HG03196 (cell line): ENCODE data around the gene CLIC4.
"Not testable (repeated sequence)": the region's sequence is repeated elsewhere in the genome, so short reads cannot be mapped to it uniquely, and the experiment has no call there.

Experiments used
- ATAC-seq: cut with Tn5 transposase; IDR thresholded peaks from one replicate; pipeline ENCODE4 v1.9.1; 2021; ENCODE audit not compliant: unreplicated experiment

CLIC4 gene

GRCh38 chr1:24717887-24718650 is 27.2 kb upstream of the CLIC4 start:
- no peak for ATAC-seq

- no peak for ATAC-seq
Observed at GRCh38 chr1:24720152-24720551, 25.1 kb upstream of the CLIC4 start.

- no peak for ATAC-seq
Observed at GRCh38 chr1:24721533-24721932, 23.7 kb upstream of the CLIC4 start.

GRCh38 chr1:24722073-24723035 is 22.9 kb upstream of the CLIC4 start:
- ATAC-seq = not testable (repeated sequence)

GRCh38 chr1:24724345-24725208 is 20.7 kb upstream of the CLIC4 start:
- ATAC-seq = no peak

GRCh38 chr1:24725209-24725651 is 20.0 kb upstream of the CLIC4 start:
- ATAC-seq = no peak

- no peak for ATAC-seq
Observed at GRCh38 chr1:24726741-24727140, 18.5 kb upstream of the CLIC4 start.

GRCh38 chr1:24727501-24728216 is 17.6 kb upstream of the CLIC4 start:
- peak; percentile 81 for ATAC-seq

- no peak for ATAC-seq
Observed at GRCh38 chr1:24728982-24729381, 16.3 kb upstream of the CLIC4 start.

- no peak for ATAC-seq
Observed at GRCh38 chr1:24732186-24732885, 12.9 kb upstream of the CLIC4 start.

GRCh38 chr1:24733342-24733741 is 11.9 kb upstream of the CLIC4 start:
- not testable (repeated sequence) for ATAC-seq

GRCh38 chr1:24735156-24735508 is 10.1 kb upstream of the CLIC4 start:
- no peak for ATAC-seq

- ATAC-seq = no peak
Observed at GRCh38 chr1:24735509-24736375, 9.5 kb upstream of the CLIC4 start.

GRCh38 chr1:24737368-24738117 is 7.7 kb upstream of the CLIC4 start:
- ATAC-seq = no peak

GRCh38 chr1:24739241-24739640 is 6.0 kb upstream of the CLIC4 start:
- ATAC-seq = no peak

GRCh38 chr1:24742090-24742938 is 2.9 kb upstream of the CLIC4 start:
- ATAC-seq = no peak
